Measurements from ENCODE around the gene DTD1.

The DTD1 gene

DNA sequence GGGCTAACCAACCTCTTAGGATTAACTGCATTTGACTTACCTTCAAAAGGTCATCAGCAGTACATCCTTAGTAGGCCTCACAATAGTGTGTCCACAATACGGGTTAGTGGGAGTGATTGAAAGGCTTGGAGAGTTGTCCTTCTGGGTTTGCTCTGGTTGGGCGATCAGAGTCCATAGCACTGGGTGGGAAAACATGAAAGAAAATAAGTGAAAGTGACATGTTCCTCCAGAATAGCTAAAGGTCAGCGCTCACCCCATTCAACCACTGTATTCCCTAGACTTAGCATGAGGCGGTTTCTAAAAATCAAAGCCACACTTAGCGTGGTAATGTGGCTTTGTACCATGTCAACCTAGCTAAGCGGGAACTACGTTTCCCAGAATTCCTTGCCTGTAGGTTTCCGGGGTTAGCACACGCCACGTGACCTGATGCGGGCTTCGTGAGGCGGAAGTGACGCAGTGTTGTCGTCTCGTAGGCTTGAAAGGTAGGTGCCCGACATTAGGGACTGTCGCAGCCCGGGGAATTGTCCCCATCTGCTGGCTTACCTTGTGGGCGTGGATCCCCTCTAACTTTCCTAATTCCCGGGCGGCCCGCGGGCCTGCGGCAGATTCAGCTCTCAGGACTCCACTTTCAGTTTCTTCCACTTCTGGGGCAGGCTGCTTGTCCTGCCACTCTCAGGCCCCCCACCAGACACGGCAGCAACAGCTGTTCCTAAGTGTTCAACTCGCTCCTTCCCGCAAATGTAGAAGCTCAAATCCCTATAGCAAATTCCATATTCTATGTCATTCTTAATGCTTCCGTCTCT is 206.0 kb downstream of the DTD1 start:
- H3K4me3 ChIP-seq (ENCODE audit: low read length): peak overlapping the region; percentile 85
- peak; percentile 92 for DNase-seq (ENCODE audit: low read depth)
- TF ChIP-seq, protein P1, sequence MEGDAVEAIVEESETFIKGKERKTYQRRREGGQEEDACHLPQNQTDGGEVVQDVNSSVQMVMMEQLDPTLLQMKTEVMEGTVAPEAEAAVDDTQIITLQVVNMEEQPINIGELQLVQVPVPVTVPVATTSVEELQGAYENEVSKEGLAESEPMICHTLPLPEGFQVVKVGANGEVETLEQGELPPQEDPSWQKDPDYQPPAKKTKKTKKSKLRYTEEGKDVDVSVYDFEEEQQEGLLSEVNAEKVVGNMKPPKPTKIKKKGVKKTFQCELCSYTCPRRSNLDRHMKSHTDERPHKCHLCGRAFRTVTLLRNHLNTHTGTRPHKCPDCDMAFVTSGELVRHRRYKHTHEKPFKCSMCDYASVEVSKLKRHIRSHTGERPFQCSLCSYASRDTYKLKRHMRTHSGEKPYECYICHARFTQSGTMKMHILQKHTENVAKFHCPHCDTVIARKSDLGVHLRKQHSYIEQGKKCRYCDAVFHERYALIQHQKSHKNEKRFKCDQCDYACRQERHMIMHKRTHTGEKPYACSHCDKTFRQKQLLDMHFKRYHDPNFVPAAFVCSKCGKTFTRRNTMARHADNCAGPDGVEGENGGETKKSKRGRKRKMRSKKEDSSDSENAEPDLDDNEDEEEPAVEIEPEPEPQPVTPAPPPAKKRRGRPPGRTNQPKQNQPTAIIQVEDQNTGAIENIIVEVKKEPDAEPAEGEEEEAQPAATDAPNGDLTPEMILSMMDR (IDR thresholded peaks at IDR 0.05; ENCODE audit: insufficient read depth, low read depth, low read length, missing control alignments): peak; percentile 8

- H3K4me3 ChIP-seq (ENCODE audit: low read length): peak overlapping the region; percentile 85
Observed at GRCh38 chr20:18794428-18794787, 206.6 kb downstream of the DTD1 start.

GRCh38 chr20:18795366-18795765 is 207.5 kb downstream of the DTD1 start:
- no peak overlapping the region for H3K4me3 ChIP-seq (ENCODE audit: low read length)
- DNase-seq (ENCODE audit: low read depth): no peak
- TF ChIP-seq, protein P1 (IDR thresholded peaks at IDR 0.05; ENCODE audit: insufficient read depth, low read depth, low read length, missing control alignments): no peak

More at GRCh38 chr20:18794428-18794787, 206.6 kb downstream of the DTD1 start:
- TF ChIP-seq, protein P1 (IDR thresholded peaks at IDR 0.05; ENCODE audit: insufficient read depth, low read depth, low read length, missing control alignments): no peak
- no peak for DNase-seq (ENCODE audit: low read depth)

DNA sequence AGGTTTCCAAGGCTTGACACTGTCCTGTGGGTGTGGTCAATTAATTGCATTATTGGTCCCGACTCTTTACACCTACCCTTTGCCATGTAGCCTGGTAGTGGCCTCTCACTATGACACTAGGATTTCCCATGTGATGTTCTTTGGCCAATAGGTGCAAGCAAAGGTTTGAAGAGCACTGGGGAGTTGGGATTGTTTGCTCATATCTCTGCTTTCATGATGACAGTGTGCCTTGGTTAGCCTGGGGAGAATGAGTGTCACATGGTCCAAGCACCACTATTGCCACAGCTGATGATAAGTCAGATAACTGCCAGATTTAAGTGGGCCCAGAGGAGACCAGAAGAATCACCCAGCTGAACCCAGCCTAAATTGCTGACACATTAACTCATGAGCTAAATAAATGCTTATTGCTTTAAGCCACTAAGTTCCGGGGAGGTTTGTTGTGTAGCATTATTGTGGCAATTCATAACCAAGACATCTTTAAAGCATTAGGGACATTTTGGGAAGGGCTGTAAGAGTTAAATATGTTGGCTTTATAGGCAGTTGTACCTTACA is 208.5 kb downstream of the DTD1 start:
- no peak overlapping the region for H3K4me3 ChIP-seq (ENCODE audit: low read length)
- DNase-seq (ENCODE audit: low read depth): no peak
- TF ChIP-seq, protein P1 (IDR thresholded peaks at IDR 0.05; ENCODE audit: insufficient read depth, low read depth, low read length, missing control alignments): no peak

GRCh38 chr20:18801516-18801915 is 213.7 kb downstream of the DTD1 start:
- TF ChIP-seq, protein P1 (IDR thresholded peaks at IDR 0.05; ENCODE audit: insufficient read depth, low read depth, low read length, missing control alignments): no peak
- H3K4me3 ChIP-seq (ENCODE audit: low read length): no peak overlapping the region
- DNase-seq (ENCODE audit: low read depth): no peak

GRCh38 chr20:18802012-18802634 is 214.3 kb downstream of the DTD1 start:
- no peak overlapping the region for H3K4me3 ChIP-seq (ENCODE audit: low read length)
- DNase-seq (ENCODE audit: low read depth): no peak
- TF ChIP-seq, protein P1 (IDR thresholded peaks at IDR 0.05; ENCODE audit: insufficient read depth, low read depth, low read length, missing control alignments): no peak
